NCI-H526 (cell line): ENCODE data around the gene IFNE.
"Not testable (repeated sequence)": the region's sequence is repeated elsewhere in the genome, so short reads cannot be mapped to it uniquely, and the experiment has no call there.

Source experiments
- DNase-seq, 2 experiments: peaks; one replicate each; lab custom pipeline; 2025; lab: John Stamatoyannopoulos, UW

IFNE gene

DNA sequence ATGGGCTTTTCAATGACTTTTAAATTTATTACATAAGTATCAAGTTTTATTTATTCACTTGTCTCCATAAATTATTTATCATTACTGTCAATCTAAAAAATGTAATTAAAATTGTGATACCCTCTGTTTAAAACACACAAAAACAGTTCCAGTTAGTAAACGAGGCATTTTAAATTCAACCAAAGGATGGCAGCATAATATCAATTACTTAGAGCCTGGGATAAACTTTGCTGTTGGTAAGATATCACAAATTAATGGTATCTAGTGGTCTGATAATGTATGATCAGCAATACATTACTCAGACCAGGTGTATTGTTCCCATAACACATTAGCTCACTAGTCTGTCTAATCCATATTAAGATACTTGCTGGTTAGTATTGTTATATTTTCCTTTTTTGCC, 9.6 kb upstream of the IFNE start:
- DNase-seq: no peak

DNA sequence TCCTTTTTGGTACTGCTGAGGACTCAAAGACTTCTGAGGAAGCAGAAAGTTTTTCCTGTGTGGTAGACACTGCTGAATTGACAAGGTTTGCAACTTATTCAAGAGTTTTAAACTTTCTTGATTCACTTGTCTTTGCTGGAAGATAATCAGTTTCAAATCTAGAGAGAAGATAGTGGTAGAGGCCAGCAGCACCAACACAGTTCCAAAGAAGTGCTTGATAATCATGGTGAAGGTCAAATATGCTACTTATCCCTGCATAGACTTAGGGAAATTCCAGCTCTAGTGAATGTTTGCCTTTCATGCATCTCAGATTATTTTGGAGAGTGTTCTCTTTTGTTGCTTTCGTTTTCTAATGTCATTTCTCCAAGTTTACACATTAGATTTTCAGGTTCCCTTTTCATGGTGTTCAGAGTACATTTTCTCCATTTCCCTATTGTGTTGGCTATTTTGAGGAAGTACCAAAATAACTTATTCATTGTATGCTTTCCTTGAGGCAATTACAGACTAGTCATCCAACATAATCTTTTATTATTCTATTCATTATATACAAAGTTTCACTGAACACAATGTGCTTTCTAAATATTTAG, 550 bp downstream of the IFNE start:
- DNase-seq: no peak

DNA sequence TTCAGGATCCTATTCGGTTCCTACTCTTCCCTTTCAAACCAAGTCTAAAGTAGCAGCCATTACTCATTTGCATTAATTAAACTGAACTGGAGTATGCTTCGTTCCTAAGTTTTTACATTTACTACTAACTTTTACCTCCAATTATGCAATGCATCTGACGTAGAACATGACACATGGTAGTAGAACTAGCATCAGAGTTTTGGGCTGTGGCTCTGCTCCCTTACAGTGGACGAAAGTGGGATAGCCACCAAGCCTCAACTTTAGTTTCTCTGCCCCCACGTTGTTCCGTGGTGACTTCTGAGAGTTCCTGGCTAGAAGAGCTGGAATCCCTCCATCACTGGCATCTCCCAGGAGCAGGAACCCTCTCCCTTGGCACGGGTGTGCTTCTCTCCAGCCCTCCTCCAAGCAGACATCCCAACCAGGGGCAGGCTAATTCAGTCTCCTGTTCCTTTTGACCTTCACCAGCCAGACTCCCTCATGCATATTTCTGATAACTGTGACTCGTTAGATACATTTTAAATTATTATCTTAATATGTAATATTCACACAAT, 2.9 kb downstream of the IFNE start:
- DNase-seq: no peak

DNA sequence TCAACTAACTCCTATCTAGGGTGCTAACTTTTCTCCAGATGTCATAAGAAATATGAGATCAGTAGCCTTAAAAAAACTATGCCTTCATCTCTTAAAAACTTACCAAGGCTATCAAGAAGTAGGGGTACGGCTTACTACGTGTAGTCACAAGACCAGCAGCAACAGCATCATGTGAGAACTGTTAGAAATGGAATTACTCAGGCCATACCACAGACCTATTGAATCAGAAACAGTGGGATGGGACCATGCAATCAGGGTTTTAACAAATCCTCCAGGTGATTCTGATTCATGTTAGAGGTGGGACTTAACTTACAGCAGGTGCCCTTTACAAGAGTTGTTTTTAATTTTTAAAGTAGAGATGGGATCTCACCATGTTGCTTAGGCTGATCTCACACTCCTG, 4.6 kb downstream of the IFNE start:
- no peak for DNase-seq

DNA sequence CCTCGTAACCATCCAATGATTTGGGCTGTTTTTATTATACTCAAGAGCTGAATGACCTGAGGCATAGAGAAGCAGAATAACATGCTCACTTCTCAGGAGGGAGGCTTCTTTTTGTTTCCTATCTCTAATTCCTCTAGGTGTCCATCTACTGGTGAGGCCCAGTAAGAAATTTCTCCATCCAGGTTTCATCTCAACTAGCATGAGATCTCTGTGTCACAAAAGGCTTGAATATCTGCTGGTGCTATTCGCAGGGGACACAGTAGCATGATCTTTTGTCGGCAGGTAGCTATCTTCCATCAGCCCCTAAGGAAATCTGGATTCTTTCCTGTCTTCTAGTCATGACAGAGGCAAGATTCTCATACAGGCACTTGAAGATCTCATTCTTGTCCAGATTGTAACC, 8.9 kb downstream of the IFNE start:
- DNase-seq: no peak

DNA sequence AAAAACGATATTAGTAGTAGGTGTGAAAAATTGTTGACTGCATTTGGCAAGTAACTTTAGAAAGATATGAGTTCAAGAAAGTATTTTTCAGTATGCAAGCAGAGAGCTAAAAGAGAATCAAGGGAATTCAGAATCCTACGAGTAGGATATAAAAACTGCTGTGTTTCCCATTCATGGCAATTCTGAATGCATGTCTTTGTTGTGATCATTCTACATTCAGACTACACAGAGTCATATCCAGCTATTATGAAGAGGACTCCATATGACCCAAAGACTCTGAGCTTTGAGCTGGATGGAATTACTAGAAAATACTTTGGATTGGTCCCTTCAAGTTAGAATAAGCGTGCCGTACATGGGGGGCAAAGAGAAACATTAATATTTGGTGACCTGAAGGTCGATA, 12.0 kb downstream of the IFNE start:
- DNase-seq: no peak

DNA sequence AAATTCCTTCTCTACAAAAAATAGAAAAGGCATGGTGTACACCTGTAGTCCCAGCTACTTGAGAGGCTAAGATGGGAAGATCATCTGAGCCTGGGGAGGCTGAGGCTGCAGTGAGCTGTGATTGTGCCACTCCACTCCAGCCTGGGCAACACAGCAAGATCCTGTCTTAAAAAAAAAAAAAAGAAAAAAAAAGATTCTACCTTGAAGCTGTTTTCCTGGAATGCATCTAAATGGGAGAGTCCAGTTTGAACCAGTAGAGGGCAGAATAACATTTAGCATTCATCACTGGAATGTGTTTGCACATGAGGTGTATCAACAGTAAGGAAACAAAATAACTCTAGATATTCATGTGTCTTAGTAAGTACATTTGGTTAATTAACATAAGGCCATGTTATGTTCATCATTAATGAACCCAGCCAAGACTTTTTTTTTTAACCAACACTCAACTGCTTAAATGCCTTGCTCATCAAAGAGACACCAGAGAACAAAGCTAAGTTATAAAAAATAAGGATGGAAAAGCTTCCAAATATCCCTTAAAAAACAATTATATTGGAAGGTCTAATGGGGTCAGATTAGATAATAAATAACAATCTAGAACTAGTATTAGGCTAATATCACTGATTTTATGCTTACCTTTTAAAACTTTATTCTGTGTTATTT, 16.1 kb downstream of the IFNE start:
- DNase-seq: peak; percentile 48 to 64

DNA sequence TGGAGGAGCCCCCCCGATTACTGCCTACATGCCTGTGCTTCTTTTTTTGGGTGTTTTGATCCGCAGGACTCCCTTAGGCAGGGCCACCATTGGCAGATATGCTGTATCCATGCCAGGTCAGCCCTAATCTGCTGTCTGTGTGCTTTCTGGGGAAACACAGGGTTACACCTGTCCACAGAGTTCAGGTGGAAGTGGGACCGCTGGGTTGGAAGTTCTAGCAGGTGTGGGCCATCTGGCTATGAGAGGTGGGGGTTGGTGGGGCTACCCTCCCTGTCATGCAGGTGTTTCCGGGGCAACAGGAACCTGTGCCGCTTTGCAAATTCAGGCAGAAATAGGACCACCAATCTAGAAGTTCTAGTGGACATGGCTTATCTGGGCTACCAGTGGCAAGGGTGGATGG, 17.0 kb downstream of the IFNE start:
- no peak for DNase-seq

DNA sequence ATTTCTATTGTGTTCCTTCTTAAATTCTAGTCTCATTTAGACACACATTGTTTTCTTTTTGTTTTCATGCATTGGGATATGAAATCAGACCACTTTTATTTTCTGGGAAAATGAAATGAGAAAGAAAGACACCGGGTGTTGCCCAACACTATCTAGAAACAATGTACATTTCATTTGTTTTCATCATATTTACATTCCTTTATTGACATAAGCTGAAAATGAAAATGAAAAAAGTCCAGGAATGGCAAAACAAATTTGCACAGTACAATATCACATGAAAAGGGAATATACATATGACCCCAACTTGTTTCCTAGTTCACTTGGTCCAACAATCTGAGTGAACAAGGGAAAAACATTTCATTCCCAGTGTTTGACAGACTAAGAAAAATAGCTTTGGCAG, 20.7 kb downstream of the IFNE start:
- DNase-seq: no peak

DNA sequence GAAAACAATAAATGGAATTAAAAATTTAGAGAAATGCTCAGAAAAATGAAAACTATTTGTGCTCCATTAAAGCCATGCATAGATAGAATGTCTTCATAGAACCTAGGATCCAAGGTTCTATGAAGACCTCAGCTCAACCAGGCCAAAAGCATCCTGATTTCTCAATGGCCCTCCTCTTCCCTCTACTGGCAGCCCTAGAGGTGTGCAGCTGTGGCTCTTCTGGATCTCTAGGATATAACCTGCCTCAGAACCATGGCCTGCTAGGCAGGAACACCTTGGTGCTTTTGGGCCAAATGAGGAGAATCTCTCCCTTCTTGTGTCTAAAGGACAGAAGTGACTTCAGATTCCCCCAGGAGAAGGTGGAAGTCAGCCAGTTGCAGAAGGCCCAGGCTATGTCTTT, 26.8 kb downstream of the IFNE start:
- peak; percentile 5 to 47 for DNase-seq

DNA sequence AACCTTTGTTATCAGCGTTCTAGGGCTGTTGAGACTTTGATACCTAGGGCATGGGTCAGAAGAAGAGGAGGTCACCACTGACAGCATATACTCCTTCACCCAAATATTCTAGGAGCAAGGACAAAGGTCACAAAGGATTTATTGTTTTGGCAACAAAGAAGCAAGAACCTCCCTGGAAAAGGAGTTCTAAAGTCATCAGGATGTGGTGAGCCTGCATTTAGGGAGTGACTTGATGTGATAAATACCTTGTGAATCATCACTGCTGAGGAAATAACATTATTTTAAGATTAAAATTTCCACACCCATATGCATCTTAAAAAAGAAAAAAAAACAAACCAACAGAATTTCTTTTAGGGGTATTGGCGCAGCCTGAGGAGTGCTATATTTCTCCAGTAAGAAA, 28.0 kb downstream of the IFNE start:
- no peak for DNase-seq

DNA sequence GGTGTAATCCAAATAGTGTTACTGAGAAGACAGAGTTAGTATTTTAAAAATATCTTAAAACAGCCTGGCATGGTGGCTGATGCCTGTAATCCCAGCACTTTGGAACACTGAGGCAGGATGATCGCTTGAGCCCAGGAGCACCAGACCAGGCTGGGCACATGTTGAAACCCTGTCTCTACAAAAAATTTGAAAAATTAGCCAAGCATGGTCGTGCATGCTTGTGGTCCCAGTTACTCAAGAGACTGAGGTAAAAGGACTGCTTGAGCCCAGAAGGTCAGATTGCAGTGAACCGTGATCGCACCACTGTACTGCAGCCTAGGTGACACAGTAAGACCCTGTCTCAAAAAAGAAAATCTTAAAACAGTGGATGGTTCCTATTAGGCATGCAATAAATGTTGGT, 29.4 kb downstream of the IFNE start:
- DNase-seq: no peak

DNA sequence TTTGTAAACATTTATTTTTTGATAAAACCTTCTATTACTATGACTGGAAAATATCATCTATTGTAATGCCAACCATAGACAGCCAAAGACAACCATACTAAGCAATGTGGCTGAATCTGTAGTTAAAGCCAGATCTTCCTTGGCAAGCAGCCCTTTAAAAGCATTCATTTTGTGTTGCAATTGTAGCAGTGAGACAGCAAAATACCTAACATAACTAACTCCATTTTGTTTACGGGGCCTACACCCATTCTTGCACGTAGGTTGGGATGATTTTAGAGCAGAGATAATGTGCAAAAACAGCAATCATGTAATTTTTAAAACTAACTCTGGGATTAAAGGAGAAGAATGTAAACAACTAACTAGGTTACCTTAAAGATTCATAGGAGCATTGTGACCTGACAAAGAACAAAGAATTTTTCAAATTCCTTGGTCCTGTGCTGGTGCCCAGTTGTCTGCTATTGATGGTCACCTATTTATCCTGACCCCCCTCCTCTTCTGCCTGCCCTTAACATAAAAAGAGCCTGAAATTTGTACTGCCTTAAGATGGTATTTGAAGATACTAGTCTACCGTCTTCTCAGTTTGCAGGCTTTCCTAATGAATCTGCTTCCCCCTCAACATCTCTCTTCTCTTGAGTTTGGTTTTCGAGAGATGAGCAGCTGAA, 31.2 kb downstream of the IFNE start:
- DNase-seq: no peak

DNA sequence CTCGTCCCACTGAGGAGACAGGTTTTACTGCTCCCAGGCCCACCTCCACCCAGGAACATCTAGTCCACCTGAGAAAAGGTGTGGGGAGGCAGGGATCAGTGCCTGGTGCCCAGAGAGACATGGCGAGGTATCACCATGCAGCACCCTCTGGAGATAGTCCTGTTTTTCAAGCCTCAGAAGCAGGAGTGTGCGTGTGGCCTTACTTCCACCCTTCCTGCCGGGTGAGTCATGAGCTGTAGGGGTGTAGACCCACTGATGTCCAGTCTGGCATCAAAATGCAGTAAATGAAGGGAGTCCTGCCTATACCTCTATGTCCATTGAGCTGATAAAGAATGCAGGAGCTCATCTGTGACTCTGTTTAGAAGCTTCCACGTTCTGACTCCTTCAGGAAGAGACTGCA, 32.8 kb downstream of the IFNE start:
- DNase-seq: not testable (repeated sequence)

DNA sequence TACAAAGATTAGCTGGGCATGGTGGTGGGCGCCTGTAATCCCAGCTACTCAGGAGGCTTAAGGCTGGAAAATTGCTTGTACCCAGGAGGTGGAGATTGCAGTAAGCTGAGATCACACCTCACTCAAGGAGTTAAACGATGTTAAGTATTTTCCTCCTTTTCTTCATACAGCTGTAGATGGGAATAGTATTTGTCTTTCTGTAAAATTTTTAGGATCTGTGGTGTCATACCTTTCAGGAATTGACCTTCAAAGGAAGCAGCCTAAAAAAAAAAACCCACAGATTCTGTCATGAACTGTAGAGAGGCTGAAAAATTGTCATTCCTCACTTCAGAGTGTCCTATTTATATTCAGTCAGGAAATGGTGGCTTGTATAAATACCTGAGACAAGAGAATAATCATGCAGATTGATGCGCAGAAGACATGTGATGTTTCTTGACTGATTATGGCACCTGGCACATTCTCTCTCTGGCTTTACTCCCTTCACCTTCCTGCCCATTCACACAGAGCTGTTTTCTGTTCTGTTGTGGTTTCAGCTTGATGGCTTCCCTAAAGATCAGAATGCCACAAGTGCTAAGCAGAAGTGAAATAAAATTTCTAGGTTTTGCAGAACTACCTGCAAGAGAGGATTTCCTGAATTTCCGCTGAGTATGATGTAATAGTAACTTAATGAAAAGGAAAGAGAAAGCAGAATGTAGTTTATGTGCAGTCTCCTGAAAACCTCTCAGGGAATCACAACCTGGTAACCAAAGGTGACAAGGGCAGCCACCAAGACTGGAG, 38.1 kb downstream of the IFNE start:
- no peak for DNase-seq

DNA sequence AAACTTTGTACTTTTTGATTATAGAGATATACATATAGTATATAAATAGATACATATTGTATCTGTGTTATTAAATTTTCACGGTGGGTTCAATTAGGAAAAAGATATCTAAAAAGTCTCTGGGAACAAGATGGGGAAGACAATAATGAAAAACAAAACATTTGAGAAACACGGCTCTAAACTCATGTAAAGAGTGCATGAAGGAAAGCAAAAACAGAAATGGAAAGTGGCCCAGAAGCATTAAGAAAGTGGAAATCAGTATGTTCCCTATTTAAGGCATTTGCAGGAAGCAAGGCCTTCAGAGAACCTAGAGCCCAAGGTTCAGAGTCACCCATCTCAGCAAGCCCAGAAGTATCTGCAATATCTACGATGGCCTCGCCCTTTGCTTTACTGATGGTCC, 42.0 kb downstream of the IFNE start, which contains the start of gene IFNA1:
IFNA1 (plus strand) TSS at position 301 of the 400 bp plus-strand sequence; CDS start at position 370, 69 bp downstream.
- DNase-seq: no peak

DNA sequence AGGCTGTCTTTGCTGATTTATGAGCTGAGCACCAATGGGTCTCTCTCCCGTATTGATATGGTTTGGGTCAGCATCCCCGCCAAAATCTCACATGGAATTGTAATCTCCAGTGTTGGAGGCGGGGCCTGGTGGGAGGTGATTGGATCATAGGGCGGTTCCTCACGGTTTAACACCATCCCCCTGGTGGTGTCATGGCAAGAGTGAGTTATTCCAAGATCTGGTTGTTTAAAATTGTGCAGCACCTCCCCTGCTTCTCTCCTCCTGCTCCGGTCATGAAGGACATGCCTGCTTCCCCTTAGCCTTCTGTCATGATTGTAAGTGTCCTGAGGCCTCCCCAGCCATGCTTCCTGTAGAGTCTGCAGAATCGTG, 47.1 kb downstream of the IFNE start:
- DNase-seq: not testable (repeated sequence)

DNA sequence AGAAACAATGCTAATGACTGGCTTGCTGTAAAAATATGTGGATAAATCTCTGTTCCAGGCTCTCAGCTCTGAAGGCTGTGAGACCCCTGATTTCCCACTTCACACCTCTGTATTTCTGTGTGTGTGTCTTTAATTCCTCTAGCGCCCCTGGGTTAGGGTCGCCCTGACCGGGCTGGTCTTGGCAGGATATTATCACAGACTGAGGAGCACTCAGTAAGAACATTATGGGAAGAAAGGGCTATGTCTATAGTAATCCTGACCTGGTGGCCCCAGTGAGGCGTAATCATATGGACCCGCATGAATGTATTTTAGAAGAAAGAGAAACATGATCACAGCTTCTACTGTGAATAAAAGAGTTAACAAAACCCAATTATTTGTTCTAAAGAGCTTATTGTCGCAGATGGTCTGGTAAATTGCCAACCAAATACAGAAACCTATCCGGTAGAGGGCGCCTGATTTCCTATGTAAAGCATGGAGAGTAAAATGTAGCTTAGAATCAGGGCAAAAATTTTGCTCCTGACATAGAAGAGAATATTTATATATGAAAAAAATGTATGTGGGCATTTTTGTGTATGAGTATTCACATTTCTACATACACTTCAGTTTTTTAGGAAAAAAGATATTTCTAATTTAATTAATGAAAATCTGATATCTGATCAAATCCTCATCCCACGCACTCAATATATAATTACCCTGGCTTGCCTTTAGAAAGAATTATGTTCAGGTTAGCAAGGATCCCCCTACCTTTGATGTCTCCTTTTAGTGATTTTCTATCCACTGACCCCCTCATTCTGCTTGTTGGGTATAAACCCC, 47.7 kb downstream of the IFNE start:
- peak; percentile 23 to 64 for DNase-seq

DNA sequence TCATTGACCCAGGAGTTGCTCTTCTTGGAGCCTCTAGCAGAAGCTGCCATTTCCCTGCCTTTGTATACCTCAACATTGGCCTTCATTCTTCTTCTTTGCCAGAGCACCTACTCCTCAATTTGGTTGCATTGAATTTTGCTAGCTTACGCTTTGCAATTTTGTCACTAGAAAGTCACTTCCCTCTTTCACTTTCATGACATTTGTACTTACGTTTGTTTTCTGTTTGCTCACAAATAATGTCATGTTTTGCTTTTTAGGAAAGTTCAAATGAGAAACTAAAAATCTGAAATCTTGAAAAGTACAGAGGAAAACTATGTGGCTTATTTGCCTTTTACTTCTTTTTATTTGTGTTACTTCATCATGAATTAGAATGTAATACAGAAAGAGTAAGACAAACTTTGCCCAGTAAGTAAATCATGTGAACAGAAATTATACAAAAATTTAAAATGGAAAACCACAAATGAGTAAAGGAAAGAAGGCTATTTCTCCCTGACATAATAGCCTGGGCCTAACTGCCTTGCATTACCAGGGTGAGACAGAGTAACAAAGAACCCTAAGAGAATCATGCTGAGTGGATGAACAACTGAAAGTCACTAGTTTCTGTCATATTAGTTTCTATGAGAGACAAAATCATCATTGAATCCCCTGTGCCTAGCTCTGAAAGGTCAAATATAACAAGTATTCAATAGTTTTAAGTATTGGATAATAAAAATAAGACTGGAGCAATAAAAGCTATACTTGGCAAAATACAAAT, 49.3 kb downstream of the IFNE start:
- no peak for DNase-seq
